GM18508 (cell line): ENCODE results near the gene ZMYM4.
"Not testable (repeated sequence)": the region's sequence is repeated elsewhere in the genome, so short reads cannot be mapped to it uniquely, and the experiment has no call there.

Experiments
- ATAC-seq: cut with Tn5 transposase; IDR thresholded peaks from one replicate; pipeline ENCODE4 v1.9.1; 2021; ENCODE audit warnings: moderate number of reproducible peaks; ENCODE audit not compliant: insufficient read depth, unreplicated experiment

ZMYM4 gene

GRCh38 chr1:35447278-35447677 lies 178.8 kb downstream of the ZMYM4 start:
- ATAC-seq = no peak

- no peak for ATAC-seq
Measured at GRCh38 chr1:35448344-35448801, 179.9 kb downstream of the ZMYM4 start.

- no peak for ATAC-seq
Measured at GRCh38 chr1:35449334-35450008, 181.0 kb downstream of the ZMYM4 start.

GRCh38 chr1:35451125-35451528 lies 182.6 kb downstream of the ZMYM4 start:
- ATAC-seq = no peak

- ATAC-seq = no peak
Measured at GRCh38 chr1:35452106-35452774, 183.7 kb downstream of the ZMYM4 start.

- ATAC-seq = no peak
Measured at GRCh38 chr1:35453031-35453430, 184.5 kb downstream of the ZMYM4 start.

GRCh38 chr1:35454176-35454575 lies 185.7 kb downstream of the ZMYM4 start:
- no peak for ATAC-seq

GRCh38 chr1:35454616-35455015 lies 186.1 kb downstream of the ZMYM4 start:
- ATAC-seq = no peak

GRCh38 chr1:35460796-35461195 lies 192.3 kb downstream of the ZMYM4 start:
- ATAC-seq = no peak

GRCh38 chr1:35461966-35462651 lies 193.6 kb downstream of the ZMYM4 start:
- no peak for ATAC-seq

- no peak for ATAC-seq
Measured at GRCh38 chr1:35463232-35463631, 194.7 kb downstream of the ZMYM4 start.

GRCh38 chr1:35463749-35464148 lies 195.2 kb downstream of the ZMYM4 start:
- ATAC-seq = not testable (repeated sequence)

GRCh38 chr1:35466120-35466519 lies 197.6 kb downstream of the ZMYM4 start:
- no peak for ATAC-seq

- no peak for ATAC-seq
Measured at GRCh38 chr1:35470977-35471613, 202.6 kb downstream of the ZMYM4 start.
